Upper lobe of left lung (tissue), 4 donors: ENCODE results near the gene SCPEP1.

Source experiments
- CTCF ChIP-seq, 6 experiments: fragments of 450-650 bp in 4 of 6; fragments of 200-600 bp in 2 of 6; sonication (generic) in 2 of 6; IDR thresholded peaks; one replicate each; pipeline ENCODE4 v1.5.1; 2016 to 2019; ENCODE audit warnings: antibody characterized with exemption in 6 of 6
- POLR2A ChIP-seq, 4 donors: fragments of 450-650 bp; IDR thresholded peaks; one replicate each; pipeline ENCODE4 v1.5.1; 2016 to 2017; ENCODE audit warnings: antibody characterized with exemption in 4 of 4, mild to moderate bottlenecking in 2 of 4
- POLR2AphosphoS5 ChIP-seq, 2 donors: sonication (generic); formaldehyde crosslinking; IDR thresholded peaks; one replicate each; pipeline ENCODE4 v1.5.1; 2017; ENCODE audit warnings: antibody characterized with exemption in 2 of 2

- TF ChIP-seq POLR2A (IDR thresholded peaks at IDR 0.05) (no peak), CTCF (IDR thresholded peaks at IDR 0.05) (no peak), POLR2AphosphoS5 (IDR thresholded peaks at IDR 0.05) (no peak)
These were observed 44.1 kb upstream of the SCPEP1 start for GRCh38 chr17:56933868-56934267.
